GM12873 (cell line): ENCODE data around the gene SERGEF.

Source experiments
- CTCF ChIP-seq: IDR thresholded peaks from 2 replicates; pipeline ENCODE4 v1.5.1; 2012; ENCODE audit warnings: low read depth, mild to moderate bottlenecking, moderate library complexity, low read length, control low read depth; ENCODE audit not compliant: insufficient read depth; ENCODE audit errors: missing control alignments

The SERGEF gene

DNA sequence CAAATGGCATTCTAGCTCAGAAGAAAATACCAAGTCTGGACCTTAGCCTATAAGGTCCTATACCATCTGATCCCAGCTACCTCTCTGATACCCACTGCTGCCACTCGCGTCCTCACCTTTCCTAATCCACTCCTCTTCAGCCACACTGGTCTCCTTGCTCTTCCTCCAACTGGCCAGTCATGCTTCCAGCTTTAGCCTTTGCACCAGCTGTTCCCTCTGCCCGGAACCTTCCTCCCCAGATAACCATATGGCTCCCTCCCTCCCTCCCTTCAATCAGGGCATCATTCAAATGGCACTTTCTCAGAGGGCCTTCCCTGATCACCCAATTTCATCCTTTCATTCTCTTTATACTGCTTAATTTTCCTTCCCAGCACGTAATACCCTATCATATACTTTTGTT lies 210.4 kb downstream of the SERGEF start:
- TF ChIP-seq CTCF = no peak

- TF ChIP-seq CTCF = no peak
Observed at GRCh38 chr11:17801166-17801565, 211.7 kb downstream of the SERGEF start.

DNA sequence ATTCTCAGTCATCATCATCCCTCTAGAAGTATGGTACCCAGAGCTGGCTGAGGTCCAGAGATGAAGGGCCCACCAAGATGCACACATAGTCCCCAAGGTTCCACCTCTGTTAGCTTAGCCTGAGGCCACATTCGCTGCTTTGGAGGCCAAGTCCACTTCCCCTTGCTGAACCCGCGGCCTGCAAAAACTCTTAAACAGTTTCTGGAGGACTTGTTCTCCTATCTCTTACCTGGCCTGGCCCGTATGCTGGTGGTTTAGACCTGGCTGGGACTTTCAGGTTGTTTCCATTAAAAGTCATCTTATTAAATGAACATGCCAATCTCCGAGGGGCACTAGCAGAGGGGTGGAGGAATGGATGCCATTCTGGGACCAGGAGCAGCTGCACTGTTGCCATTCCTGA lies 213.7 kb downstream of the SERGEF start:
- no peak for TF ChIP-seq CTCF

DNA sequence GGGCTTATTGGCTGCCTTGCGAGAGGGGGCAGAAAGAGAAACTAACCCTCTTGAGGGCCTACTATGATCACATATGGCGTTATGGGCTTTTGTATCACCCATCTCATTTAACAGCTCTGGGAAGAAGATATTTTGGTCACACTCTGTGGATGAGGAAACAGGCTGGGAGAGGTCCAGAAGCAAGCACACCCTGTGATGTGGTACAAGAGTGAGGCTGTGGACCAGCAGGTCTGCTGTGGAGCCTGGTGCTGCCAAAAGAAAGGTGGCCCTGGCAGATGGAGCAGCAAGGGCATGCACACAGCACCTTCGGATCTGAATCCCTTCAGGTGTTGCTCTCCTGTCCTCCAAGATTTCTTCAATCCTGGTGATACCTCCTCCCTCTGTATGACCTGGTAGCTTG lies 214.1 kb downstream of the SERGEF start:
- TF ChIP-seq CTCF = no peak

- no peak for TF ChIP-seq CTCF
Observed at GRCh38 chr11:17798253-17798652, 214.6 kb downstream of the SERGEF start.

- no peak for TF ChIP-seq CTCF
Observed at GRCh38 chr11:17796154-17796553, 216.7 kb downstream of the SERGEF start.

DNA sequence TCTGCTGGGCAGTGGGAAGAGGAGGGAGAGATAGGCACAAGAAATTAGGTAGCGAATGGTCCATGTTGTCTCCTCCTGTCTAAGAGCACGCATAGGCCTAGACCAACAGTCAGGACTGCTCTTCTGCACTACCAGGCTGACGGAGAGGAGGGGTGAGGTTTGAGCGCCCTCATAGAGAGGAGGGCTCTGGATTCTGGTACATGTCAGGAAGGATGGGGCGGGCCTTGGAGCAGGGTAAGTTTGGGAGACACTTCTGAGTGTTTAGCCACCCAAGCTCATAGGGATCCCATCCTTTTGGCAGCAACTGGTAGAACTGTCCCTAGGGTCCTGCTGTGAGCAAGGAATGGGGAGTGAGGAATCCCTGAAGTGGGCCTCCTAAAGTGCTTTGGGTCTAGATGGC lies 217.9 kb downstream of the SERGEF start:
- no peak for TF ChIP-seq CTCF

DNA sequence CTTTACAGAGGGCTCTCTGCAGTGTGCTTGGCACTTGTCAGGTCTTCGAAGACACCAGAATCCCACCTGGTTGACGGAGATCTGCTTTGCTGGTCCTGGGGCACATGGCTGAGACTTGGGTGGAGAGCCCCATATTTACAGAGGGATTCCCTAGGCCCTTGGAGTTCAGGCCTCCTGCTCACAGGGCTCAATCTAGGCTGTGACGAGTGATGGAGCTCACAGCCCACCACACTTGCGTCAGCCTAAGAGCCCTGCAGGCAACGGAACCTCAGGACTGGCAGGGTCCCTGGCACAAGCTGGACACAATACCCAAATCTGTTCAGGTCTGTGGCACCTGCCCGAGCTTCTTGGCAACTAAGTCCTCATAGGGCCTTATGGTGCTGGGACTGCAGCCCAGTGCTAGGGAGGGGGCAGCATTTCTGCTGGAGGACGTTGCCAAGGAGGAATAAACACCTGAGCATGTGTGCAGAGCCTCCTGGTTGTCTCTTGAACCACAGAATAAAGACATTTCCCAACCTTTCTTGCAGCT lies 219.1 kb downstream of the SERGEF start:
- TF ChIP-seq CTCF = no peak
